T1000 (cell line): ENCODE measurements around the gene CTCF.
"Not testable (repeated sequence)": the region's sequence is repeated elsewhere in the genome, so short reads cannot be mapped to it uniquely, and the experiment has no call there.

Experiments used
- DNase-seq: peaks from one replicate; lab custom pipeline; 2025; ENCODE audit warnings: mixed read lengths; lab: John Stamatoyannopoulos, UW

CTCF gene

DNA sequence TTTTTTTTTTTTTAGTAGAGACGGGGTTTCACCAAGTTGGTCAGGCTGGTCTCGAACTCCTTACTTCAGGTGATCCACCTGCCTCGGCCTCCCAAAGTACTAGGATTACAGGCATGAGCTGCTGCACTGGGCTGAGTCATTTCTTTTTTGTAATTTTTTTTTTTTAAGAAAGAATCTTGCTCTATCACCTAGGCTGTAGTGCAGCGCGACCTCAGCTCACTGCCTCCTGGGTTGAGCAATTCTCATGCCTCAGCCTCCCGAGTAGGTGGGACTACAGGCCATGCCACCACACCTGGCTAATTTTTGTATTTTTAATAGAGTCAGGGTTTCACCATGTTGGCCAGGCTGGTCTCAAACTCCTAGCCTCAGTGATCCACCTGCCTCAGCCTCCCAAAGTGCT is 28.3 kb upstream of the CTCF start:
- not testable (repeated sequence) for DNase-seq

DNA sequence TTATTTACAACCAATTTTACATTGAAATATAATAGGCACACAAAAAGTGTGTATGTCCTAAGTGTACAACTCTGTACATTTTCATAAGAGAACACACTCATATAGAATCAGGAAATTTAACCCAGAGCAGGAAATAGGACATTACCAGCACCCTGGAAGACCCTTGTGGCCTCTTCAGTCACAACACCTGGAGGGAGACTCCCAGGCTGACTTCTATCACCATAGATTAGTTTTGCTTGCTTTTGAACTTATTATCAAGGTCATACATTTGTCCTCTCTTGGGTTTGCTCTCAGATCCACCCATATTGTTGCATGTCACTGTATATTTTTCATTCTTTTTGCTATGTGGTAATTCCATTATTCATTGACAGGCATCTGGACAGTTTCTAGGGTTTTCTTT is 27.9 kb upstream of the CTCF start:
- DNase-seq: no peak

GRCh38 chr16:67535201-67535600 is 27.1 kb upstream of the CTCF start:
- no peak for DNase-seq

DNA sequence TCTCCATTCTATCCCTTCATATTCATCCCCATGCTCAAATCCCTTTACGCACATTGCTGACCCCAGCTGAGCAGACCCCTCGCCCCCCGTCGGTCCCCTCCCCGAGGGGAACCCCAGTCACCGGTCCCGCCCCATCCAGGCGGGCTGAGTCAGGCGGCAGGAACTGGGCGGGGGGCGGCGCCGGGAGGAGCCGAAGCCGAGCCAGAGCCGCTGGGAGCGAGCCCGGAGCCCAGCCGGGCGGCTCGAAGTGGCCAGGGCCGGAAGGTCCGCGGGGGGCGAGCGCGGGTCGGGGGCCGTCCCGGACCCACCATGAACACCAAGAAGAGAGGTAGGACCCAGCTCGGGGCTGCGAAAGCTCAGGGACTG is 25.1 kb upstream of the CTCF start:
- DNase-seq: no peak

DNA sequence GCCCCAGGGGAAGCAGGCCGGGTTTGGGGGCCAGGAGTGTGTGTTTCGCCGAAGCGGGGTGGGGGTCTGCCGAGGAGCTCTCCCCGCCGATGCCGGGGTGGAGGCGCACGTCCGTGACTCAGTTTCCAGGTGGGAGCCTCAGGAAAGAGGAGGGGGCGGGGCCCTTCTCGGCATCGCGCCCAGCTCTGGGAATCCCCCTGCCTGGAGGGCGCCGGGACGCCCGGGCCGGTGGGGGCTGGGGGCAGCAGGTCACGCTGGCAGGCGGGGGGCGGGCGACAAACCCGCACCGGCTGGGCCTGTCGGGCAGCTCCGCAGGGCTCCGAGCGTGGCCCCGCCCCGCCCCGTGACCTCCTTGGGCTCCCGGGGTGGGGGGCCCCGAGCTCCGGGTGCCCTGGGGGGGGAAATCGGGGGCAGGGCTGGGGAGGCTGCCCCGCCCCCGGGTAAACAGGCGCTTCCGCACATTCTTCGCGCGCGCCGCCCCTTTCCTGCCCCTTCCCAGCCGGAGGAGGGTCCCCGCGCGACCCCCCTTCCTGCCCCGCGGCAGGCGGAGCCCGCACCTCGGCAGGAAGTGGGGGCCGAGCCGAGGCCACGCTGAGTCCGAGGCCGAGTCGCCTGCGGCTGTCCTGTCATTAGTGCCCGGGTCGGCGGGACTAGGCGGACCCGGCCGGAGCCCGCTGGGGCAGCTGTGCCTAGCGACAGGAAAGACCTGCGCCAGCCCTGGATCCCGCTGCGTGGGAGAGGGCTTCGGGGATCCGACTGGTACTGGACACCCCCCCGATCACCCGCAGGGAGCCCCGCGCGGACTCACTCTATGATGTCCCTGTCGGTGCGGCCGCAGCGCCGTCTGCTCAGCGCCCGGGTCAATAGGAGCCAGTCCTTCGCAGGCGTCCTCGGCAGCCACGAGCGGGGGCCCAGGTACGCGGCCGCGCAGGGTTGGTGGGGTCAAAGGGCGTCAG is 24.4 kb upstream of the CTCF start:
- no peak for DNase-seq

GRCh38 chr16:67538666-67539101 is 23.6 kb upstream of the CTCF start:
- no peak for DNase-seq

- DNase-seq: no peak
Measured at GRCh38 chr16:67539271-67539670, 23.1 kb upstream of the CTCF start.

GRCh38 chr16:67539691-67540635 is 22.4 kb upstream of the CTCF start:
- no peak for DNase-seq

DNA sequence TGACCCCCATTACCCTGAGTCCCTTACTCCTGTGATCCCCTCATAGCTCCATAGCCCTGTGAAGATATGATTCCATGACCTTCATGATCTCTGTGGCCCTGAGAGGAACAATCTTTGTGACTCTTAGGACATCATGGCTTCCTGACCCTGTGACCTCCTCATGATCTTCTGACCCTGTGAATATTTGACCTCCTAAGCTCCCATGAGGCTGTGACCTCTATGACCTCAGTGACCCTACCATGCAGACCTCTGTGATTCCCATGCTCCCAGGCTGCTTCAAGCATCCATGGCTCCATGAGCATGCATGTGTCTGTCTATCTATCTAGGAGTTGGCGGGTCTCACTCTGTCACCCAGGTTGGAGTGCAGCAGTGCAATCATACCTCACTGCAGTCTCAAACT is 21.6 kb upstream of the CTCF start:
- DNase-seq: no peak

- no peak for DNase-seq
Measured at GRCh38 chr16:67541391-67542263, 20.7 kb upstream of the CTCF start.

- peak; percentile 19 for DNase-seq
Measured at GRCh38 chr16:67542464-67542863, 19.9 kb upstream of the CTCF start.

DNA sequence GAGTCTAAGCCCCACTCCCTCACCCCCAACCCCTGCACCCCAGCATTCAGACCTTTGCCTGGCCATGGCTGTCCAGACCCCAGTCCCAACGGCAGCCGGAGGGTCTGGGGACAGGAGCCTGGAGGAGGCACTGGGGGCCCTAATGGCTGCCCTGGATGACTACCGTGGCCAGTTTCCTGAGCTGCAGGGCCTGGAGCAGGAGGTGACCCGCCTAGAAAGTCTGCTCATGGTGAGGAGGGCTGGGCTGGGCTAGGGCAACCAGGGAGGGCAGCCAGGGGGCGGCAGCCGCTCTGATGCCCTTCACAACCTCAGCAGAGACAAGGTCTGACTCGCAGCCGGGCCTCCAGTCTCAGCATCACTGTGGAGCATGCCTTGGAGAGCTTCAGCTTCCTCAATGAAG is 19.3 kb upstream of the CTCF start:
- DNase-seq: no peak

DNA sequence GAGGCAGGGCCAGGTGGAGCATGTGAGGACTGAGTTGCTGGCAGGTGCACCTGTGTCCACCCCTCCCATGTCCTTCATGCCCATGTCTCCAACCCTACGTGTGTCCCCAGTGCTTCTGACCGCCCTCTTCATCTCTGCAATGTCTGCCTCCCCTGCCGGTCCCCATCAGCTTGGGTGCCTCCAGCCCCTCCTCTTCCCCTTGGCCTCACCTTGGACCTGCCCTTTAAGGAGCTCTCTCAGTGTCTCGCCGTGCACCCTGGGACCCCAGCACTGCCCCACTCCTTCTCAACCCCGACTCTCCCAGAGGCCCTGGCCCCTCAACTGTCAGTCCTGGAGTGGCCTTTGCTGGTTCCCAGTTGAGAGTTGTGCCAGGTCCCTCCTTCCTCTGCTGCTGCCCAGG is 18.7 kb upstream of the CTCF start:
- no peak for DNase-seq

GRCh38 chr16:67544329-67544841 is 17.9 kb upstream of the CTCF start:
- no peak for DNase-seq

GRCh38 chr16:67544844-67545664 is 17.3 kb upstream of the CTCF start:
- no peak for DNase-seq

- no peak for DNase-seq
Measured at GRCh38 chr16:67545665-67546024, 16.7 kb upstream of the CTCF start.

DNA sequence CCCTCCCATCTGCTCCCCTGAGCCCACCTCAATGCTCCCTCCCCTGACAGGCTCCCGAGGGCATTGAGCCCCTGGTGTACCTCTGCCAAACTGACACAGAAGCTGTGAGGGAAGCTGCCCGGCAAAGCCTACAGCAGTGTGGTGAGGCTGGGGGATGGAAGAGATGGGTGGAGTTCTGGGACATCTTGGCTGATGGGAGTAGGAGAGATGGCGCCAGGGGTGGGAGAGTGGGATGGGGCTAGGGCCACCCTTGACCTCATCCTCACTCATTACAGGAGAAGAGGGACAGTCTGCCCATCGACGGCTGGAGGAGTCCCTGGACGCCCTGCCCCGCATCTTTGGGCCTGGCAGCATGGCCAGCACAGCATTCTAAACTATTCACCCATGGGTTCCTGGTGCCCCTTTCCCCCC is 16.2 kb upstream of the CTCF start:
- no peak for DNase-seq

GRCh38 chr16:67546761-67547422 is 15.4 kb upstream of the CTCF start:
- peak; percentile 47 for DNase-seq

DNA sequence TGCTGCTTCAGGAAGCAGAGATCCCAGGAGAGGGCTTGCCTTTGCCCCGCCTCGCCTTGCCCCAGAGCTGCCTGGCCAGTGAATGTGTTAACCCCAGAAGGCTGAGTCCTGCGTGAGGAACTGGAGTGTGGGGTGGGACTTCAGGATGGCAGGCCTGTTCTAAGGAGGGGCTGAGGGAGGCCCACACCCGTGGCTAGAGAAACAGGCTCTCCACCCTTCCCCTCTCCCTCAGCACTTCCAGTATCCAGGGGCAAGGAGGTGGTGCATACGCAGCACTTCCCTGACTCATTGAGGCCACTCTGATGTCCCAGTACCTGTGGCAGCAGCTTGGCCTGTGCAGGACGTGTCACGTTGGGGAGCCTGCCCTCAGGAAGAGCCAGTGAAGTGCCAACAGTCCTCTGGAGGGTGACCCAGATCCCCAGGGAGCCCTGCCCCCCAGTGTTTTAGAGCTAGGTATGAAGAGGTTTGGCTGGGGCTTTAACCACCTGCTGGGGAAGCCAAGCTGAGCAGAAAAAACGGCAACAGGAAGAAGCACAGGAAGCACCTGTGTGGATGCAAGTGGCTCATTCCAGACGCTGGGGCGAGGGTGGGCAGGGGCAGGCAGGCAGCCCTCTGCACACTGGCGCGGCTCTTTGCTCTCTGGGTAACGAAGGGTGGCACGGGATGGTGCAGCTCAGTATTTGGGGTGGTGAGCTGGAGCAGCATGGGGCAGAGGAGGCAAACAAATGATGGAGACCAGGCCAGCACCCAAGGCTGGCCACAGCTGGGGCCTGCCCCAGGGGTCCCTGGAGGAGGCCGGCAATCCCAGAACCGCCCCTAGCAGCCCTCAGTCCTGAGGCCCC is 14.7 kb upstream of the CTCF start:
- DNase-seq: no peak
